GM12874 (cell line): ENCODE measurements around the gene FANCD2.

Source experiments
- CTCF ChIP-seq: IDR thresholded peaks from 2 replicates; pipeline ENCODE4 v1.5.1; 2011; ENCODE audit warnings: low read depth, mild to moderate bottlenecking, control low read depth, low read length, moderate library complexity; ENCODE audit not compliant: insufficient read depth

Gene FANCD2

GRCh38 chr3:10000686-10001085 is 25.6 kb upstream of the FANCD2 start:
- TF ChIP-seq CTCF = no peak

DNA sequence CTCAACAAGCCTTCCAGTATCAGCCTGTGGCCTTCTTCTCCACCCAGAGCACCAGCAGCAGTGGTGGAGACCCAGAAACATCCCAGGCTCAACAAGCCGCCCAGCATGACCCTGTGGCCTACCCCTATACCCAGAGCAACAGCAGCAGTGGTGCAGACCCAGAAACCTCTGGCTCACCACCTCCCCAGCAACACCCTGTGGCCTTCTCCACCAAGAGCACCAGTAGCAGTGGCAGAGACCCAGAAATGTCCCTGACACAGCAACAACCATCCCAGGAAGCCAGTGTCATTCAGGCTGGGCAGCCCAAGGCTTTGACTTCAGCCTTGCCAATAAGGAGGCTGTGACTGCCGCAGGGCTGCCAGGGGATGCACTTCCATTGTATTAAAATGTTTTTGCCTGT is 23.3 kb upstream of the FANCD2 start:
- no peak for TF ChIP-seq CTCF

- no peak for TF ChIP-seq CTCF
Observed at GRCh38 chr3:10004506-10004905, 21.7 kb upstream of the FANCD2 start.

- TF ChIP-seq CTCF = no peak
Observed at GRCh38 chr3:10004960-10005564, 21.2 kb upstream of the FANCD2 start.

DNA sequence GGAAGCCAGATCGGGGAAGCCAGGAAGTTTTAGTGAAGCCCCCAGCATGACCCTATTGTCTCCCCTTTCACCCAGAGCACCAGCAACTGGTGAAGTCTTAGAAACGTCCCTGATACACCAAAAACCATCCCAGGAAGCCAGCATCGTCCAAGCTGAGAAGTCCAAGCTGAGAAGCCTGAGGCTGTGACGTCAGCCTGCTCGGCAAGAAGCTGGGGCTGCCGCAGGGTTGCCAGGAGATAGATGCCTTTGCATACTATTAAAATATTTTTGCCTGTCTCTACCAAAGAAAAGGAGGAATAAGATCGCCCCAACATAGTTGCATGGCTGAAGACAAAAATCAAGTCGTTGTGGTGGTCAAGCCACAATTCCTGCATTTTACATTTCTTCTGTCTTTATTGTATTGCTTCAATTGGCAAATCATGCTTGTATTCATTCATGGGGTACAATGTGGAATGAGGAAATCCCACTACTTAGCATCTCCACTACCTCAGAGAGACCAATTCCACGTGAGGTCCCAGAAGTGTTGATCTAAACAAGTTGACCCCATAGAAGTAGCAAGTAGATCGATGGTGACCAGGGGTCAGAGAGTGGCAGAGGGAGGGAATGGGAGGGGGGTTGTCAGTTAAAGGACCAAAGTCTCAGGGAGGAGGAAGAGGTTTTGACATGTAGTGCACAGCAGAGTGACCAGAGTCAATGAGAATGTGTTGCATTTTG is 20.0 kb upstream of the FANCD2 start:
- no peak for TF ChIP-seq CTCF

GRCh38 chr3:10006762-10007090 is 19.5 kb upstream of the FANCD2 start:
- TF ChIP-seq CTCF = no peak

GRCh38 chr3:10007126-10007782 is 19.0 kb upstream of the FANCD2 start:
- TF ChIP-seq CTCF = no peak
